T-cell (primary cell): ENCODE measurements around the gene TAOK3. TPM values are rescaled to one million over a fixed set of nuclear protein-coding genes. Genes with fewer than 3 reads are reported as not detected.
A peak's percentile ranks its signal among the peaks of the same experiment; 100 is the strongest.

ENCODE experiments used
- ATAC-seq, 4 experiments: fragments of 200-7000 bp in 3 of 4; fragments of 150-1000 bp in 1 of 4; cut with Tn5 transposase; replicated peaks in 1 of 4; 1 replicate in 3 of 4; 2 replicates in 1 of 4; pipeline ENCODE4 v1.10.0; 2021; ENCODE audit warnings: moderate library complexity in 3 of 4, mild to moderate bottlenecking in 2 of 4, moderate number of reproducible peaks in 1 of 4
- CTCF ChIA-PET, 2 donors: fragments of 300-600 bp; sonication (Branson Sonifier 250); formaldehyde crosslinking; loops; one replicate each; lab custom pipeline; 2022; ENCODE audit warnings: antibody characterized with exemption in 2 of 2; lab: Charles Lee
- POLR2A ChIA-PET, 2 donors: fragments of 300-600 bp; sonication (Branson Sonifier 250); formaldehyde crosslinking; loops; one replicate each; lab custom pipeline; 2022; ENCODE audit warnings: antibody characterized with exemption in 2 of 2; lab: Charles Lee
- DNase-seq, 35 experiments: peaks; one replicate each; pipeline versions ENCODE4 v3.0.0 to v3.0.0-alpha.2; 2013 to 2023
- H3K27ac ChIP-seq: one replicate; pipeline ENCODE4 v1.5.1; 2013; ENCODE audit warnings: low read length
- H3K27me3 ChIP-seq, 2 experiments: replicated peaks in 1 of 2; 1 replicate in 1 of 2; 2 replicates in 1 of 2; pipeline versions ENCODE4 v1.6.1 to v1.7.0; 2013; ENCODE audit warnings: low read length in 1 of 2, mixed read lengths in 1 of 2; ENCODE audit not compliant: control insufficient read depth in 2 of 2, insufficient read depth in 2 of 2; ENCODE audit errors: extremely low read depth in 1 of 2
- H3K36me3 ChIP-seq, 2 donors: 1 replicate in 1 of 2; 2 replicates in 1 of 2; pipeline versions ENCODE4 v1.6.1 to v1.7.0; 2013; ENCODE audit warnings: low read length in 1 of 2; ENCODE audit not compliant: control insufficient read depth in 2 of 2, insufficient read depth in 1 of 2; ENCODE audit errors: extremely low read depth in 1 of 2
- H3K4me1 ChIP-seq, 2 experiments: 1 replicate in 1 of 2; 2 replicates in 1 of 2; pipeline versions ENCODE4 v1.6.1 to v1.7.0; 2013; ENCODE audit warnings: low read length in 2 of 2, mixed read lengths in 1 of 2; ENCODE audit not compliant: insufficient read depth in 2 of 2, control insufficient read depth in 1 of 2; ENCODE audit errors: extremely low read depth in 1 of 2
- H3K4me3 ChIP-seq, 2 donors: 1 replicate in 1 of 2; 2 replicates in 1 of 2; pipeline versions ENCODE4 v1.5.1 to v1.7.0; 2013; ENCODE audit warnings: mild to moderate bottlenecking in 2 of 2, low read length in 1 of 2, moderate library complexity in 1 of 2; ENCODE audit not compliant: control insufficient read depth in 1 of 2; ENCODE audit errors: extremely low read depth in 1 of 2
- H3K9me3 ChIP-seq: 2 replicates; pipeline ENCODE4 v1.7.0; 2013
- H3K27ac Mint-ChIP-seq, 2 donors: one replicate each; pipeline ENCODE4 v1.8.0; 2020 to 2021; ENCODE audit warnings: mild to moderate bottlenecking in 2 of 2, mixed read lengths in 2 of 2
- H3K27me3 Mint-ChIP-seq, 2 donors: one replicate each; pipeline ENCODE4 v1.8.0; 2021 to 2022; ENCODE audit warnings: mixed read lengths in 2 of 2
- H3K36me3 Mint-ChIP-seq: one replicate; pipeline ENCODE4 v1.8.0; 2021; ENCODE audit warnings: mixed read lengths
- H3K4me1 Mint-ChIP-seq, 3 donors: one replicate each; pipeline ENCODE4 v1.8.0; 2020 to 2022; ENCODE audit warnings: mixed read lengths in 3 of 3, mild to moderate bottlenecking in 1 of 3
- H3K4me3 Mint-ChIP-seq, 3 donors: one replicate each; pipeline ENCODE4 v1.8.0; 2020 to 2022; ENCODE audit warnings: mild to moderate bottlenecking in 3 of 3, mixed read lengths in 3 of 3, moderate library complexity in 3 of 3
- H3K9me3 Mint-ChIP-seq, 3 donors: one replicate each; pipeline ENCODE4 v1.8.0; 2020 to 2022; ENCODE audit warnings: mixed read lengths in 3 of 3
- WGBS: methylation state at CpG from one replicate; pipeline ENCODE4 v1.1.5; 2013; ENCODE audit warnings: missing lambda C conversion rate; ENCODE audit not compliant: insufficient coverage; 5-methylcytosine and 5-hydroxymethylcytosine counted together
- total RNA-seq, 35 experiments: library from RNA in 6 of 35; stranded (reverse) in 6 of 35; fragments of 120-200 nt in 1 of 35; gene quantifications; one replicate each; pipeline versions ENCODE4 v1.2.1 to v1.2.4 and lab custom pipeline; 2013 to 2026

The TAOK3 gene
- total RNA-seq, 5 donors from 2014 or later (not counting 1 experiment from before 2014, with no cell fraction given), result 58.7 to 93.6 (median 67.4) TPM

- CTCF ChIA-PET, result interaction anchor here (0.6 kb wide), 2 partner anchors 22 to 904 kb away, joined by 3 to 6 read pairs; no protein-coding TSS in a partner anchor
- no peak overlapping the region for H3K27ac Mint-ChIP-seq
- POLR2A ChIA-PET, result no interaction called here
Observed at GRCh38 chr12:118109088-118109487, 263.6 kb downstream of the TAOK3 start.

GRCh38 chr12:118107694-118108093 lies 265.0 kb downstream of the TAOK3 start:
- Mint-ChIP-seq H3K9me3 (no peaks in the 10 kb centered on the region), H3K27ac (no peak overlapping the region), H3K36me3 (no peaks in the 10 kb centered on the region), H3K27me3 (peaks cover 7 to 17% of the 10 kb centered on the region in 2 donors), H3K4me1 (peaks cover 8 to 11% (median 8%) of the 10 kb centered on the region in 3 donors), H3K4me3 (no peak overlapping the region)
- DNase-seq (no peak), ATAC-seq (no peak)
- ChIA-PET CTCF (no interaction called here), POLR2A (no interaction called here)
- no peaks in the 10 kb centered on the region for H3K9me3 ChIP-seq
- no peak overlapping the region for H3K4me3 ChIP-seq
- WGBS, result no CpG with 5 or more reads among the region's 8 CpGs
- peaks cover 0 to 15% of the 10 kb centered on the region in 2 experiments for H3K4me1 ChIP-seq
- peaks cover 0 to 22% of the 10 kb centered on the region in 2 experiments for H3K27me3 ChIP-seq
- no peak overlapping the region for H3K27ac ChIP-seq
- H3K36me3 ChIP-seq, result no peaks in the 10 kb centered on the region

More at GRCh38 chr12:118109088-118109487, 263.6 kb downstream of the TAOK3 start:
- no peak for ATAC-seq
- peaks cover 0 to 14% of the 10 kb centered on the region in 2 experiments for H3K27me3 ChIP-seq
- no CpG with 5 or more reads among the region's 1 CpG for WGBS
- H3K9me3 ChIP-seq, result no peaks in the 10 kb centered on the region
- Mint-ChIP-seq H3K27me3 (peaks cover 4 to 14% of the 10 kb centered on the region in 2 donors), H3K4me1 (peaks cover 4 to 6% (median 4%) of the 10 kb centered on the region in 3 donors), H3K9me3 (no peaks in the 10 kb centered on the region), H3K4me3 (no peak overlapping the region), H3K36me3 (no peaks in the 10 kb centered on the region)
- H3K36me3 ChIP-seq, result no peaks in the 10 kb centered on the region
- H3K27ac ChIP-seq, result no peak overlapping the region
- DNase-seq, result no peak
- no peak overlapping the region for H3K4me3 ChIP-seq
- H3K4me1 ChIP-seq, result peaks cover 0 to 5% of the 10 kb centered on the region in 2 experiments

- Mint-ChIP-seq H3K4me3 (no peak overlapping the region), H3K27me3 (peaks cover 7 to 19% of the 10 kb centered on the region in 2 donors), H3K9me3 (no peaks in the 10 kb centered on the region), H3K36me3 (no peaks in the 10 kb centered on the region), H3K4me1 (peaks cover 8 to 13% (median 8%) of the 10 kb centered on the region in 3 donors), H3K27ac (no peak overlapping the region)
- H3K27ac ChIP-seq, result no peak overlapping the region
- H3K36me3 ChIP-seq, result no peaks in the 10 kb centered on the region
- no peaks in the 10 kb centered on the region for H3K9me3 ChIP-seq
- ATAC-seq (no peak), DNase-seq (no peak)
- 93% methylated on average over 3 of the region's 4 CpGs for WGBS
- H3K27me3 ChIP-seq, result peaks cover 0 to 29% of the 10 kb centered on the region in 2 experiments
- peaks cover 0 to 15% of the 10 kb centered on the region in 2 experiments for H3K4me1 ChIP-seq
- CTCF ChIA-PET, result interaction anchor here in 1 of 2 donors (0.6 kb wide), 1 partner anchor 44 kb away, joined by 8 read pairs; no protein-coding TSS in a partner anchor
- POLR2A ChIA-PET, result no interaction called here
- H3K4me3 ChIP-seq, result no peak overlapping the region
Observed at GRCh38 chr12:118107011-118107410, 265.7 kb downstream of the TAOK3 start.

- peaks cover 7 to 21% of the 10 kb centered on the region in 2 donors for H3K27me3 Mint-ChIP-seq
- no peaks in the 10 kb centered on the region for H3K36me3 Mint-ChIP-seq
- ATAC-seq, result peak; percentile 56 to 71 (median 70)
- no peaks in the 10 kb centered on the region for H3K9me3 Mint-ChIP-seq
- Histone ChIP-seq H3K4me3 (peak within 1 kb of the TSS; percentile 45 to 80), H3K4me1 (peaks cover 0 to 15% of the 10 kb centered on the region in 2 experiments), H3K9me3 (no peaks in the 10 kb centered on the region), H3K36me3 (no peaks in the 10 kb centered on the region), H3K27ac (no peak within 1 kb of the TSS), H3K27me3 (peaks cover 0 to 33% of the 10 kb centered on the region in 2 experiments)
- H3K4me3 Mint-ChIP-seq, result peak within 1 kb of the TSS; percentile 82 to 84 (median 83)
- H3K27ac Mint-ChIP-seq, result peak within 1 kb of the TSS in 1 of 2 donors; percentile 6
- ChIA-PET POLR2A (no interaction called here), CTCF (interaction anchor here in 1 of 2 donors (0.6 kb wide), 3 partner anchors 40 to 278 kb away, joined by 3 read pairs; no protein-coding TSS in a partner anchor)
- H3K4me1 Mint-ChIP-seq, result peaks cover 8 to 13% (median 8%) of the 10 kb centered on the region in 3 donors
- DNase-seq, result peak in 20 of 35 experiments; percentile 1 to 24 (median 10)
- WGBS, result under 1% methylated on average over 71 of the region's 75 CpGs
Observed at GRCh38 chr12:118103601-118104382, 268.9 kb downstream of the TAOK3 start, which contains the start of gene VSIG10. Gene VSIG10, minus strand, starts transcription at chr12:118104011. Its CDS starts 340 bp downstream, at chr12:118103671.

GRCh38 chr12:118103201-118103600 lies 269.5 kb downstream of the TAOK3 start:
- no peaks in the 10 kb centered on the region for H3K9me3 ChIP-seq
- peaks cover 8 to 13% (median 8%) of the 10 kb centered on the region in 3 donors for H3K4me1 Mint-ChIP-seq
- H3K27ac Mint-ChIP-seq, result no peak overlapping the region
- no peak overlapping the region for H3K27ac ChIP-seq
- H3K4me1 ChIP-seq, result peaks cover 0 to 15% of the 10 kb centered on the region in 2 experiments
- peak overlapping the region; percentile 82 to 84 (median 83) for H3K4me3 Mint-ChIP-seq
- peak overlapping the region; percentile 45 to 80 for H3K4me3 ChIP-seq
- peak in 3 of 4 experiments; percentile 8 to 39 (median 22) for ATAC-seq
- no peaks in the 10 kb centered on the region for H3K36me3 ChIP-seq
- ChIA-PET POLR2A (no interaction called here), CTCF (interaction anchor here in 1 of 2 donors (0.6 kb wide), 2 partner anchors 39 to 124 kb away, joined by 3 read pairs; no protein-coding TSS in a partner anchor)
- no peaks in the 10 kb centered on the region for H3K9me3 Mint-ChIP-seq
- no peaks in the 10 kb centered on the region for H3K36me3 Mint-ChIP-seq
- peaks cover 0 to 32% of the 10 kb centered on the region in 2 experiments for H3K27me3 ChIP-seq
- DNase-seq, result peak in 3 of 35 experiments; percentile 2 to 4 (median 3)
- 1% methylated on average over 30 of the region's 32 CpGs for WGBS
- H3K27me3 Mint-ChIP-seq, result peaks cover 7 to 21% of the 10 kb centered on the region in 2 donors

- Histone ChIP-seq H3K4me1 (peaks cover 0 to 15% of the 10 kb centered on the region in 2 experiments), H3K36me3 (no peaks in the 10 kb centered on the region), H3K27ac (no peak overlapping the region), H3K4me3 (no peak overlapping the region), H3K9me3 (no peaks in the 10 kb centered on the region), H3K27me3 (peaks cover 0 to 31% of the 10 kb centered on the region in 2 experiments)
- DNase-seq, result no peak
- Mint-ChIP-seq H3K9me3 (no peaks in the 10 kb centered on the region), H3K27me3 (peaks cover 7 to 21% of the 10 kb centered on the region in 2 donors), H3K4me3 (peak overlapping the region; percentile 82 to 84 (median 83)), H3K4me1 (peaks cover 8 to 13% (median 8%) of the 10 kb centered on the region in 3 donors), H3K27ac (peak overlapping the region in 1 of 2 donors; percentile 6), H3K36me3 (no peaks in the 10 kb centered on the region)
- ATAC-seq, result no peak
- ChIA-PET CTCF (no interaction called here), POLR2A (no interaction called here)
- 55% methylated on average over 2 of the region's 5 CpGs for WGBS
Observed at GRCh38 chr12:118102609-118103008, 270.1 kb downstream of the TAOK3 start.
